Stimulated activated CD4-positive, alpha-beta T cell treated with anti-CD3 and anti-CD28 coated beads, TNF-alpha, amount 100 ng/mL, for 24 hours (primary cell): Measurements from ENCODE around the gene PIP4K2A.

ENCODE experiments used
- DNase-seq, 3 experiments: peaks; one replicate each; pipeline ENCODE4 v3.0.0-alpha.2; 2020; ENCODE audit warnings: low read depth in 3 of 3

The PIP4K2A gene

DNA sequence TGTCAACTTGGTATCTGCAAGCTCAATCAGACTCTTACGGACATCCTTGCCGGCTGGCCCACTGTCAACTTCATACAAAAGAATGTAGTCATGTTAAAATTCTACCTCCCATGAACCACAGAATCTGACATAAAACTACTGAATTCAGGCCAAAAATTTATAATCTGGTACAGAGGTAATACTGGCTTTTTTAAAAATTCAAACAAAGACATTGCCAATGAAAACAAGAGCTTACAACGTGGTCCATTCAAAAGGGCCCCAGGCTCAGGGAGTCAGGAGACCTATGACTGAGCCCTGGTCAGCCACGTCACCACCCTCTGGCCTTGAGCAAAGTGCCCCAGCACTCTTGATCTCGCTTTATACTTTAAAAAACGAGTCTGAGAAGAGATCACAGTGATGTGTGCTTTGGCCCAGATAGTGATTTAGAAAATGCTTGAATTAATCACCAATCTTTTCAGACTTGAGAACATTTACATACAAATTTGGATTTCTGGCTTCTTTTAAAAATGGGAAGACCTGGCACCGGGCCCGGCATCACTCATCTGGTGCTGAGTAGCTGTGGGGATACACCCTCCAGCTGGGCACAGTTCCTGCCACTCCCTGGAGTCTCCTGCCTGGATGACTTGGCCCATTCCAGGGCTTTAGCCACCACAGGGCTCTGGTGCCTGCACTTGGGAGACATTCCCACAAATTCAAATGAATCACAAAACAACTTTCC, 94.1 kb downstream of the PIP4K2A start:
- no peak for DNase-seq

DNA sequence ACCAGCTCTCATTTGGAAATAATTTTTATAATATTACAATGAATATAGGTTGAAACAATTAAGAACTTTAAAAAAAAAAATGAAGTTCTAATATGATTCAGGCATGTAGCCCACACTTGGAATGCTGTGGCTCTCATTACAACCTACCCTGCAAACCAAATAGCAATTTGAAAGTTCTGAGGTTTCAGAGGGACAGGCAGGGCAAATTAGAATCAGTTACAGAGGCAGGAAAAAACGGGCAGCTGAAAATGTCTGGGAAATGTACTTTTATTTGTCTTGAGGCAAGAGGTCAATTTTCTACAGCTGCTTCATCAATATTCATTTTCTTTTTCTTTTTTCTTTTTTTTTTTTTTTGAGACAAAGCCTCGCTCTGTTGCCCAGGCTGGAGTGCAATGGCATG, 95.3 kb downstream of the PIP4K2A start:
- DNase-seq = no peak

DNA sequence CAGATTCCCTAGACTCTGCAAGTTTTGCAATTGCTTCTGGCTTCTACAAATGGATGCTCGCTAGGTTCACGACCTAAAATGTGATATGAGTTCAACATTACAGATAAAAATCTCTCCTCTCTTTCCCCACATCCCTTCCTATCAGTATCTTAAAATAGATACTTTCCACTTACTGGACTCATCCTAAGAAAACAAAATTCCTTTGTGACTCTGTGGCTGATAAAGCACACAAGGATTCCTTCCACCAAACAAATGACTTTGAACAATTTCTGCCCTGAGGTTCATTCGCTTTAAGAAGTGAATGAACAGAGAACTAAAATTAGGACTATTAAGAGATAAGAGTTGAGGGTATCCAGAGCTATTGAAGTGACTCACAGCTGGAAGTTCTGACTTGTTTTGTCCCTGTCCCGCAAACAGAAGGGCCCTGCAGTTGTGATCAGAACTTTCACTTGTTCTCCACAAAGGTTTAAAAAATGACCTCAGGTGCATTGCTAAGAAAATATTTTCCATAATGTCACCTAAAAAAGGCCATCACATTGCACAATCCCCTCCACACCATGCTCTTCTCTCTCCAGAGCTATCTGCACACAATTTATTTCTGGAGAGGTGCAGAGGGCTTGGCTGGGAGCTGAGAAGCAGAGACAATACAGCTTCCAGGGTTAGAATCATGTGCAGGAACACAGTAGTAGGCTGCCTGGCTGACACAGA, 96.1 kb downstream of the PIP4K2A start:
- no peak for DNase-seq

DNA sequence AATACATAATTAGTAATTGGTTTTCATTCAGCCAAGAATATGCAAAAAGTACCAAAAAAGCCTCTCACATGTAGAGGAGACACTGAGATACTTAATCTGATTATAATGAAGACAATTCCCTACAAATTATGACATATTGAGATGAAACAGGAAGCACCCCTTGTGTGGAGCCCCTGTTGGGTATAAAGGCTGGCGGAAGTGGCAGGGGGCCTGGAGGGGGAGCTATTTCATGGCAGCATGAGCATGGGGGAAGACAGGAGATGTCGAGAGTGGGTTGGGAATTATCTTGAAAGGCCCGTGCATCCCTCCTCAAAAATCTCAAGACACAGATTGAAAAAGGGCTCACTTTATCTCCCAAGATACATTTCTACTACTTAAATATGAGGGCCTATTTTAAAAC, 96.9 kb downstream of the PIP4K2A start:
- no peak for DNase-seq

DNA sequence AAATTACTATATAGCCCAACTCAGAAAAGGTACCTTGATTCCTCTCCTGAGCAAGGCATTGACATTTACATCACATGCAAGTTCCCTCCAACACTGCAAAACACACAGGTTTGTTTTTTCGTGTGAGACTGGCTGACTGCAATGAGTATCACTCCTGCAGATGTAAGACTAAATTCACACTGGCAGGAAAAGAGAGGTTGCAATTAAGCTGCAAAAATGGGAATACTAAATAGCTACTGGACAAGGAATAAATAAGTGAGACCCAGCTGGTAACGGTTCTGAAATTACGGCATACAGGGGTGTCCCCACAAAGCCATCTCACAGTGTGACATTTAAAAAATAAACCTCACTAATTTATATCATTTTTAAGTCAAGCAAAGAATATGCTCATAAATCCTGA, 97.3 kb downstream of the PIP4K2A start:
- DNase-seq = no peak

DNA sequence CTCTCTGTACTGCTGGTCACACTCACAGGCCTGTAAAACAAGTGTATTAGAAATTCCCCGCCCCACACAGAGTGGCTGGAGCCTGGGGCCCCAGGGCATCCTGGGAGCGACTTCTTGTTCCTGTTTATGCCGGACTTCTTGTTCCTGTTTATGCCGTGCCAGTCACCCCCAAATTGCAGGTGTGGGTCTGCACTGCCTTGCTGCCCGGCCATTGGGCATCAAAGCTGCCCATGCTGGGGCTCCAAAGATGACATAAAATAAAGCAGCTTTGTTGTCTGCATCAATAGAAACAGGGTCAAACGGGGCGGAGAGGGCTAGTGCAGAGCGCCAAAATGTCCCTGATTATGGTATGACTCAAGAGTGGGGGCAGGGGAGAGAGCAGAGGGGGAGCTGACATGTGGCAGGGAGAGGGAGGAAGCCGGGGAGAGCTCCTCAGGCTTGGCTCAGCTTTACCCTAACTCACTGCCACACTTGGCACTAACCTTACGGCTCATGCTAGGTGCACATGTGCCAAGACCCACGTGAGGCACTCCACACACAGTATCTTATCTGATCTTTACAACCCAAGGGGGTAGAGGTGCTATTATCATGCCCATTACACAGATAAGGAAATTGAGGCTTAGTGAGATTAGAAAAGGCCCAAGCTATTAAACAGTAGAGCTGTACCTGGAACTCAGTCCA, 98.4 kb downstream of the PIP4K2A start:
- DNase-seq = no peak

DNA sequence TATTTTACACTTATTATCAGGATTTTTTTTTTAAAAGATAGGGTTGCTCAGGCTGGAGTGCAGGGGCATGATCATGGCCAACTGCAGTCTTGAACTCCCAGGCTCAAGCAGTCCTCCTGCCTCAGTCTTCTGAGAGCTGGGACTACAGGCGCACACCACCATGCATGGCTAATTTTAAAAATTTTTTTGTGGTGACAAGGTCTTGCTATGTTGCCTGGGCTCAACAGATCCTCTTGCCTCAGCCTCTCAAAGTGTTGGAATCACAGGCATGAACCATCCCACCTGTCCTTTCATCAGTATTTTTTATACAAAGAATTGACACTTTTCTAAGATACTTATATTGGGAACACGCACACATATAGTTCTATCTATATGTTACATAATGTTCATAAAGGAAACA, 99.3 kb downstream of the PIP4K2A start:
- no peak for DNase-seq

DNA sequence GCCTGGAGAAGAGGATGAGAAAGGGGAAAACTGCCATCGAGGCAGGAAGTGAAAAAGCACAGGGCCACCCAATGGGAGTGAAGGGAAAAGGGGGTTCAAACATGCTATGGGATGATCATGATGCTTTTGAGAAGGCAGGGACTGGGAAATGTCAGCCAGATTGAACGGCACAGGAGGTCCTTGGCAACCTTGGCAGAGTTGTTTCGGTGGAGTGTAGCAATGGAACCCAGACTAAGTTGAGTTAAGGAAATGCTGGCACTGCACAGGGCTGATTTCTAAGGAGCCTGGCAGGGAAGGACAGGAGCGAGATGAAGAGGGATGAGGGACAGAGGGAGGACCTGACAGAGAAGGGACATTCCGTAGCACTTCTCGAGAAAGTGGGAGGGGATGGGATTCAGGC, 101.4 kb downstream of the PIP4K2A start:
- DNase-seq = no peak

DNA sequence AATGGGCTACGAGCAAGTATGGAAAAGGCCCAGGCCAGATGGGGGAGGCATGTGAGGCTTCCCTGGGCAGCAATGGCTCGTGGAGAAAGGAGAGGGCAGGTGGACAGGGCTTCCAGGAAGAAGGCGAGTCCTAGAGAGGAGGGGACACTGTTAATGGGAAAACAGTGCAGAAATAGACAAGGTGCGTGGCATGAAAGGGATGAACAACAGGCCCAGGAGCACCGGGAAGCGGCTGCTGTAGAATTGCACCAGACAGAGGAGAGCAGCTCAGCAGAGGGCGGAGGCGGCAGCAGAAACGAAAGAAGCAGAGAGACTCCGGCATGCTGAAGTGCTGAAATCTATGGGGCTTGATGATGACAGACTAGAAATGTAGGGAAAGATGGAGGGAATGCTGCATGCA, 102.1 kb downstream of the PIP4K2A start:
- no peak for DNase-seq

DNA sequence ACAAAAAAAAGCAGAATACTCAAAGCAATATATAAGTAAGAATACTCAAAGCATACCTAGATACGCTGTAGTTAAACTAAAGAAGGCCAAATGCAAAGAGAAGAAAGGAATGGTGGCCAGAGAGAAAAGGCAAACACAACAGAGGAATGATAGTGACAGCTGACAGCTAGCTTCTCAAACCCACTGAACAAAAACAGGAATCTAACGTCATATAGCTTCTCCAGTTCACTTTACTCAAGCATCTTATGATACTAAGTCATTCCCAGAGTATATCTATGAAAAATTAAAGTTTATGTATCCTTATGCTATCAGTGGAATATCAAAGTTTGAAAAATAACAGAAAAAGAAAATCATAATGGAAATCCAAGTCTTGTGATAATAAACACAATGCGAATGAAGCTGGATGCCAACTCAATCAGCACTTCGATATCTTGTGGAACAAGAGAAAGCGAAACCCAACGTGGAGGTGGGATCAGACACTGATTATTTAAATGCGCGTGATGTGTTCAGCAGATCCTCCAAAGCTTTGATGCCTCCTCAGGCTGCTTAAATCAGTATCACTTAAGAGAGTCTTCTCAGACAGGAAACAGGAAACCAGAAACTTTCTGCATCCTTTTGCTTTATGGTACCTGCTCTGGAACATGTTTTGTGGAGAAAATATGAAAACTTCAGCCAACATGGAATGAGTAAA, 102.8 kb downstream of the PIP4K2A start:
- peak; percentile 32 to 47 (median 36) for DNase-seq

DNA sequence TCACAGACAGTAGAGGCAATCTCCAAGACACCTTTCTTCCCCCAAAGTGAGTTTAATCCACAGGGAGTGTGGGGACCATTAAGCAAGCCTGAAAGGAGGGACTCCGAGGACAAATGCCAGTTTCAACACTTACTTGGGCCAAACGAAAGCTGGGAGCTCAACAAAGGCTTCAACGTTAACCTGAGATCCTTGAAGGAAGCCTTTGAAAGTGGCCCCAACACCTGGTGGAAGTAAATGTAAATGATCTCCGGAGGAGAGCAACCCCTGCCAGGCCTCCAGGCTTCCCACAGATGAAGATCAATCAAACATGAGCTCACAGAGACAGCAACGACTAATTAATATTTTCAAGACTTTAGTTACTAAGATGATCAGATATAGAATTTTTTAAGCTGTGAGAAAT, 103.8 kb downstream of the PIP4K2A start:
- DNase-seq = no peak

DNA sequence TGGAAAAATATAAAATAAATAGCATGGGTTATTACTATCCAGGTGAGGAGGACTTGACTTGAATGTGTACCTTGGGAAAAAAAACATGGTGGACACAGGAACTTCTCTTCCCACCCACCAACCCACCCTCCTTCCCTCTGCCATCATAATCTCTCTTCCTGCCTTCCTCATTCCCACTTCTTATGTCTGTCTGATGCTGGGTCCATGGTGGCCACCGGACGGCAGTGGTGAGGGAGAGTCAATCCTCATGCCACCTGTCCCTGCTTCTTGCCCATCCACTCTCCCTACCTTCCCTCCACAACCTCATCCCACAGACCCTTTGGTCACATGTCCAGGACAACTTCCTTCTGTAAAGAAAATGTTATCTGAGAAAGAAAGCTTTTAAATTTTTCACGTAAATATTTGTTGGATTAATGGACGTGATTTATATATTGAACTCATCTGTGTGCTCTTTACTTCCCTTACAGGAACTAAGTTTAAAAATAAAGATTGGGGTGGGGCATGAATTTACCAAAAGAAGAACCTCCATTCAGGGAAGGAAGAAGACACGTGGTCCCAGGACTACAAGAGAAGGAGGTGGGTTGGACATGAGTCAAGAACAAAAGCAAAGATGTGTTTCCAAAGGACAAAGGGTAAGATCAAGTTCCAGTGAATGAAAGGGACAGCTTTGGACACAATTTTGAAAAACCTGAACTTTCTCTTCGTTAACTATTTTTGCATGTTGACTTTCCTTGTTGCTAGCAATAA, 104.5 kb downstream of the PIP4K2A start:
- DNase-seq = no peak

DNA sequence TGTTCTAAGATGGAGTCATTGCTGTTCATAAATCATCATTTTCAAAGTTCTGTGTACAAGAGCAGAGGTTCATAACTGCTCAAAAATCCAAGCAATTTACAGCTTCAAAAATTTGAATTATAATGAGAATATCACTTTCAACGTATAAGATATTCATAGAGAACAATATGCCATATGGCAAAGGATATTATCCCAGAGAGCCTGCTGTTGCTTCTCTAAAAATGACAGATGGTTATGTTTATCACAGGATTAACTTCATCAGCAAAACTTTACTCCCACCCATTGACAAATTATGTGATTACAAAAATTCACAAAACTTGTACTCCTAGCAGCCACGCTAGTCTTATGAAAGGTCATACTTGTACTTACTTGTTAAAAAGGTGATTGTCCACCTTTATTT, 105.1 kb downstream of the PIP4K2A start:
- DNase-seq = no peak

DNA sequence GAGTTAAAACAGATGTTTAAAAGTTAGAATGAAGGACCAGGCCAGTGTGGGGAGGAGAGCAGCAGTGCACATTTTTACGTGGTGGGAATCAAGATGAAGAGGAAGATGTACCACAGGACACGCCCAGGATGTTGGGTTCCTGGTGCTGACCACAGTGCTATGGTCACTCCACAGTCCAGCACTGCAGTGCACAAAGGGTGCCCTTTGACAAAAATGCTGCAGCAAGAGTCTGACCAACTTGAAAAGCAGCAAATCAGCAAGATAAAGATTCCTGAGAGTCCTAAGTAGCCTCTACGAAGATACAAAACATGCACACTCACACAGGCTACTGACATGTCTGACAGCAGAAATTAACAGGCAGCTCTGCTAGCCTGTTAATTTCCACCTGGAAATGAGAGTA, 107.1 kb downstream of the PIP4K2A start:
- no peak for DNase-seq

DNA sequence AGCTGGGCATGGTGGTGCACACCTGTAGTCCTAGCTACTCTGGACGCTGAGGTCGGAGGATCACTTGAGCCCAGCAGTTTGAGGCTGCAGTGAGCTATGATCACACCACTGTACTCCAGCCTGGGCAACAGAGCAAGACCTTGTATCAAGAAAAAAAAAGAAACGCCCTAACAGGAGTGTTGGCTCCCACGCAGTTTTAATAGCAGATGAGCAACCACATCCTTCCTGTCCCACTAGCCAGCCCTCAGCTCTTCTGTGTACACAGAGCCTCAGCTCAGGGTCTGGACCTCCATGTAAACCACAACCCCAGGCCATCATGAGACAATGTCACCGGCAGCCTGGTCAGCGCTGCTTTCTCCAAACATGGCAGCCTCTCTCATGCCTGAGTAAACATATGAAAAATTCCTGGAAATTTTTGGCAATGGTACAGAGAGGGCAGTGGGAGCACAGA, 108.2 kb downstream of the PIP4K2A start:
- DNase-seq = no peak

DNA sequence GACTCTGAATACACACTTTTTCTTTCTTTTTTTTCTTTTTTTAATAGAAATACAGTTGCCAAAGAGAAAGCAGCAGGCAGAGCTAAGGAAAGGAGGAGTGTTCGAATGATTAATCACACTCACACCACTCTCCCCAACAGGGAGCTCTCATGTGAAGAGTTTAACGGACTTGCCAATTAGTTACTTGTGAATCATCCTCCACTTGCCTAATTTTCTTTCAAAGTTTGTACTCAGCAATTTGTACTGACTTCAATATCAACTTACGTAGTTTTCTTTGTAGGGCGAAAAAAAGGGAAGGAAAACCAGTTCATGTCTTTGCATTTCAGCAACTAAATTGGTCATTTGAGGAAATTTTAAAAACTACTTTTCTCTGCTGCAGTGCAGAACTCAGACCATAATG, 109.2 kb downstream of the PIP4K2A start:
- DNase-seq = no peak

DNA sequence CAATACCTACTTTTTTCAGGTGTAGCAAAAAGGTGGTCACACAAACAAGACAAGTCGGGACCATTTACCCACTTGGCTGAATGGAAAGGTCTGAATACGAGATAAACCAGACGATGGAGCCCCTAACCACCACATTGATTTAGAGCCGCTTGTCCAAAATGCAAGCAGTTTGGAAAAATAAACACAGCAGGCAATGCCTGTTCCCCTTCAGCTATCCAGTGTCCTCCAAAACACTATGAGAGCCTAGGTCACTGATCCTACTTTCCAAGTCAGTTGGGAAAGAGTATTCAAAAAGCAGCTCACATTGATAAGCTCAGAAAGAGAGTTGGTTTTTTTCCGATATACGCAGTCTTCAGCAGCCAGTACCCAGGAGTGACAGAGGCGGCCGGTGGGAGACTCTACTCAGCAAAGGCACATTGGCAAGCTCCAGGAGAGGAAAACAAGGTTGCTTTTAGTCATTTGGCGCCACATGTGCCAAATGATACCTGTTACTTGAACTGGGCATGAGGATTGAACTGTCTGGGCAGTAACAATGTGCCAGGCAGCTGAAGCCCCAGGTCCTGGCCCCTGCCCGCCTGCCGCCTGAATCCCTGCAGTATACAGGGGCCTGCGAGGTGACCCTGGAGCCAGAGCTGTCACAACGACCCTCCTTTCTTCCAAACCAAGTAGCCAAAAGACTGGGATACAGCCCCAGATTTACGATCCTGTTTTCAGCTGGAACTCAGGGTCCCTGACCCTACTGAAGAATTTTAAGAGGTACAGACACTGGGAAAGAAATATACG, 109.8 kb downstream of the PIP4K2A start:
- no peak for DNase-seq

DNA sequence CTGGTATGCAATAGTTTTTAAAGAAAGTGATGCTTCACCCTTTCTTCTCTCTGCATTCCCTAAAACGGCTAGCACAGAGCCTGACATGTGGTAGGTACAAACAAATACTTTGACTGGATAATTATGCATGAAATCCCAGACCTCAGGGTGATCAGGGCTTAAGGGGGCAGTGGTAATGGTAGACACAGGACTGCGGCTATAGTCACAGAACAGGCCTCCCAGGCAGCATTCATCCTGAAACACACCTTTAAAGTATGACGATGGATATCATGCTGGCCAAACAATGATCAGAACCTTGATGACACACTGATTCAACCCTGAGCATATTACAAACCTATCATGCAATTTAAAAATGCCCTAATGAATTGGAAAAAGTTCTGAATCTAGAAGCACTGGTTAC, 110.8 kb downstream of the PIP4K2A start:
- DNase-seq = no peak

DNA sequence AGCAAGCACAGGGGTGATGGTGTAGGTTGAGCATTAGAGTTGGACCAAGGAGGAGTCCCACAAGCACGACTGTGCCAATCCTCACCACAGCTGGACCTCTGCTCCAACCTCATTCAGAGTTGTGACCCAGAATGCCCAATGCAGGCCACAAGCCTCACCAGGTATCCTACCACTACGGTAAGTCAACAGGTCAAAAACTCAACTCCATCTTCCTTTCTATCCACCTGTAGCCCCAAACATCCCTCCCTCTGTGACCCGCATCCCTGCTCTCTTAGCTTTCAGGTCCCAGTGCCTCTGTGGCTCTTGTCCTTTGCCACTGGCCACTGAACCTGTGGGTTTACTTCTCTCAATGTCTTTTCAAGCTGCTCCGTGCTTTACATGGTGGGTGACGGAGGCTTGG, 112.8 kb downstream of the PIP4K2A start:
- no peak for DNase-seq

DNA sequence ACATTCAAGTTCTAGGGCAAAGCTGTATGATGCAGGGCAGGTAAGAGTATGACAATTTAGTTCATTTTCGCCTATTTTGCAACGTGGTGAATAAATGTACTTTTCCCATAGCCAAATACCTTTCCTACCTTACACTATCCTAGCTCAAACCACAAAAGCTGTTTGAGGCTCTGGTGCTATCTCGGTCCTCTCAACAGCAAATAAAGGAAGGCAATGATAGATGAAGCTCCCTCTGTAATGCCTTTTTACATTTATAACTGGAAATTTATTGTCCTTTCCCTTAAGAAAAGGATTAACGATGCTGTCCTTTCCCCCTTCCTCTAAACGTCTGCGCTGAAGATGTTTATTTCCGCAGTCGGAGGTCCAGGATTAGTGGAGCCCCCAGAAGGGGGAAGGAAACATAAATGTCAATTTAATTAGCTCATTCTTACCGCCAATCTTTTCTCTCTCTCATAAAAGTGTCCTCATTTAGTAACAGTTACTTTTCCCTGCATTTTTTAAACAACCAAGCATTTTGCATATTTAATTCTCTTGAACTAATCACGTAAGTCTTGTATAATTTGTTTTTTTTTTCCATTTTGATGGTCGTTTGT, 114.6 kb downstream of the PIP4K2A start:
- no peak for DNase-seq
